ENCODE results near the gene KANSL1L.

Gene KANSL1L

GRCh38 chr2:210054696-210055095 lies 116.5 kb downstream of the KANSL1L start:
- DNase-seq, result no peak

- DNase-seq, result no peak
These were observed 120.3 kb downstream of the KANSL1L start for GRCh38 chr2:210050885-210051284.

- DNase-seq, result no peak
These were observed 121.4 kb downstream of the KANSL1L start for GRCh38 chr2:210049831-210050230.

- DNase-seq, result no peak
These were observed 124.2 kb downstream of the KANSL1L start for GRCh38 chr2:210046851-210047500.

- no peak for DNase-seq
These were observed 133.1 kb downstream of the KANSL1L start for GRCh38 chr2:210038078-210038477.

- no peak for DNase-seq
These were observed 135.5 kb downstream of the KANSL1L start for GRCh38 chr2:210035679-210036078.

- no peak for DNase-seq
These were observed 137.0 kb downstream of the KANSL1L start for GRCh38 chr2:210034087-210034683.

GRCh38 chr2:210028178-210028577 lies 143.0 kb downstream of the KANSL1L start:
- DNase-seq, result no peak

- no peak for DNase-seq
These were observed 143.6 kb downstream of the KANSL1L start for GRCh38 chr2:210027608-210028007.

GRCh38 chr2:210022824-210023223 lies 148.4 kb downstream of the KANSL1L start:
- DNase-seq, result no peak

- no peak for DNase-seq
These were observed 151.1 kb downstream of the KANSL1L start for GRCh38 chr2:210020138-210020537.

GRCh38 chr2:210009896-210010295 lies 161.3 kb downstream of the KANSL1L start:
- DNase-seq, result no peak

GRCh38 chr2:210009126-210009525 lies 162.1 kb downstream of the KANSL1L start:
- no peak for DNase-seq

GRCh38 chr2:210007895-210008294 lies 163.3 kb downstream of the KANSL1L start:
- DNase-seq, result no peak

GRCh38 chr2:210004881-210005280 lies 166.3 kb downstream of the KANSL1L start:
- DNase-seq, result no peak

- DNase-seq, result no peak
These were observed 167.8 kb downstream of the KANSL1L start for GRCh38 chr2:210003359-210003758.

- DNase-seq, result peak; percentile 99
These were observed 168.8 kb downstream of the KANSL1L start, which contains the start of gene RPE for GRCh38 chr2:210002158-210003157. TSS of gene RPE (plus strand) at chr2:210002638. CDS start at chr2:210002662, 24 bp downstream.

GRCh38 chr2:210000464-210001324 lies 170.5 kb downstream of the KANSL1L start:
- DNase-seq, result no peak

GRCh38 chr2:209998596-209998995 lies 172.6 kb downstream of the KANSL1L start:
- DNase-seq, result no peak

- DNase-seq, result no peak
These were observed 177.2 kb downstream of the KANSL1L start for GRCh38 chr2:209993968-209994367.

GRCh38 chr2:209990838-209991237 lies 180.4 kb downstream of the KANSL1L start:
- DNase-seq, result no peak

- DNase-seq, result no peak
These were observed 183.2 kb downstream of the KANSL1L start for GRCh38 chr2:209988010-209988409.

Measured in activated naive CD4-positive, alpha-beta T cell treated with anti-CD3 and anti-CD28 coated beads, Interleukin-2, amount 50 U/mL, for 16 hours (primary cell).